NCI-H510A treated with DMSO at 0.1 percent for 48 hours (cell line): ENCODE results near the gene STK32B.

Experiments used
- DNase-seq: peaks from one replicate; lab custom pipeline; 2025; lab: John Stamatoyannopoulos, UW

Gene STK32B

GRCh38 chr4:5532100-5532499 is 480.8 kb downstream of the STK32B start:
- no peak for DNase-seq

GRCh38 chr4:5539584-5539983 is 488.3 kb downstream of the STK32B start:
- DNase-seq, result no peak

- DNase-seq, result no peak
Measured at GRCh38 chr4:5541169-5541568, 489.9 kb downstream of the STK32B start.

GRCh38 chr4:5543681-5544080 is 492.4 kb downstream of the STK32B start:
- no peak for DNase-seq

GRCh38 chr4:5544762-5545161 is 493.5 kb downstream of the STK32B start:
- DNase-seq, result no peak

GRCh38 chr4:5545271-5545670 is 494.0 kb downstream of the STK32B start:
- no peak for DNase-seq

- no peak for DNase-seq
Measured at GRCh38 chr4:5547651-5548249, 496.5 kb downstream of the STK32B start.
